ENCODE data around the gene AGK.

DNA sequence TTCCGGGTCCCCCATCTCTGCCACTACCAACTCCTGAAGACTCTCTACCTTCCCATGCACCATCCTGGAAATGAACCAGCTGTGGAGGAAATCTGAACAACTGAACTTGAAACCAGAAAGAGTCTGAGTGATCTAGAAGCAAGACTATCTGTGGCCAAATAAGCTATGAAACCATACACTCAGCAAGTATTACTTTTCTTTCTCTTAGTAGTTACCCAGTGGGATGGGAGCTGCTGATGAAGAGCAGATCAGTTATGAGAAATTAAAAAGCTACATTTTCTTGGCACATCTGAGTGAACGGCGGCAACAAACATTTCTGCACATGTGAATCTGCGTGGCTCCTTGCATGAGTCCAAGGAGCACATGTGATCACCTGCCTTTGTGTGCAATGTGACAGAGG lies 31.6 kb upstream of the AGK start:
- TF ChIP-seq EZH2phosphoT487 (IDR thresholded peaks at IDR 0.05; ENCODE audit: insufficient read depth, low read depth) (no peak), EZH2 (IDR thresholded peaks at IDR 0.05; ENCODE audit: insufficient read depth, poor library complexity, severe bottlenecking) (no peak)
